ENCODE data around the gene CCDC61. TPM values are rescaled to one million over a fixed set of nuclear protein-coding genes. Genes with fewer than 3 reads are reported as not detected.
A peak's percentile ranks its signal among the peaks of the same experiment; 100 is the strongest.

The CCDC61 gene
- total and polyA plus RNA-seq, 2 of the 8 experiments (the other 6 are each of a cell fraction or from before 2014, with no cell fraction given): 7.8 to 17.4 TPM

GRCh38 chr19:46016426-46017094 is 21.3 kb downstream of the CCDC61 start (continued):
- TF ChIP-seq POLR2AphosphoS5 (IDR thresholded peaks at IDR 0.05; ENCODE audit: low read depth, low read length) (no peak), ATF3 (IDR thresholded peaks at IDR 0.05; ENCODE audit: insufficient read depth, low read depth, low read length) (no peak), POLR2A (IDR thresholded peaks at IDR 0.05; ENCODE audit: control extremely low read depth in 1 of 2, low read depth in 2 of 2, low read length in 2 of 2) (no peak), YY1 (IDR thresholded peaks at IDR 0.05; ENCODE audit: low read depth, low read length) (no peak), SP1 (IDR thresholded peaks at IDR 0.05; ENCODE audit: low read depth, low read length) (peak; percentile 65), ASH2L (IDR thresholded peaks at IDR 0.05; ENCODE audit: low read length) (no peak), CBX5 (IDR thresholded peaks at IDR 0.05; ENCODE audit: low read depth, low read length) (no peak), TEAD4 (IDR thresholded peaks at IDR 0.05; ENCODE audit: low read depth, low read length) (no peak), SIN3A (conservative IDR thresholded peaks at IDR 0.05 in 1 of 2, IDR thresholded peaks at IDR 0.05 in 1 of 2; ENCODE audit: low read depth in 1 of 2, low read length in 2 of 2) (no peak; a peak in 1 of 4 replicates), MAFK (IDR thresholded peaks at IDR 0.05; ENCODE audit: low read depth, low read length) (no peak), PHF8 (conservative IDR thresholded peaks at IDR 0.05; ENCODE audit: low read depth, low read length) (no peak), ATF2 (IDR thresholded peaks at IDR 0.05; ENCODE audit: low read length) (no peak), SIX5 (IDR thresholded peaks at IDR 0.05; ENCODE audit: low read depth, low read length) (no peak), NRF1 (IDR thresholded peaks at IDR 0.05; ENCODE audit: low read depth, low read length) (no peak), CTCF (IDR thresholded peaks at IDR 0.05; ENCODE audit: control extremely low read depth in 1 of 3, insufficient read depth in 1 of 3, low read depth in 1 of 3, low read length in 3 of 3) (peak; percentile 77 to 92 (median 80)), TCF12 (IDR thresholded peaks at IDR 0.05; ENCODE audit: low read depth, low read length) (no peak), KDM4A (IDR thresholded peaks at IDR 0.05; ENCODE audit: low read depth, low read length, severe bottlenecking) (peak; percentile 38), JUN (IDR thresholded peaks at IDR 0.05; ENCODE audit: low read depth, low read length) (no peak), SUZ12 (IDR thresholded peaks at IDR 0.05; ENCODE audit: low read length) (no peak), TAF1 (IDR thresholded peaks at IDR 0.05; ENCODE audit: low read depth, low read length) (no peak), BACH1 (IDR thresholded peaks at IDR 0.05; ENCODE audit: low read length) (no peak)

Data from H1 (cell line).